HG02678 (cell line): ENCODE measurements around the gene SLC29A2.

Experiments
- ATAC-seq: cut with Tn5 transposase; IDR thresholded peaks from one replicate; pipeline ENCODE4 v1.9.1; 2021; ENCODE audit warnings: mild to moderate bottlenecking, moderate library complexity; ENCODE audit not compliant: unreplicated experiment

The SLC29A2 gene

GRCh38 chr11:66371627-66372415 is at the start of gene SLC29A2:
SLC29A2 (minus strand) TSS chr11:66371760; CDS start chr11:66371591, 169 bp downstream.
- peak; percentile 70 for ATAC-seq

- no peak for ATAC-seq
These were observed 49.3 kb upstream of the SLC29A2 start, which contains the start of gene NPAS4 for GRCh38 chr11:66420671-66421476. NPAS4 (plus strand) TSS chr11:66421035; CDS start chr11:66421180, 145 bp downstream.

- ATAC-seq = no peak
These were observed 48.3 kb upstream of the SLC29A2 start for GRCh38 chr11:66419825-66420224.

- ATAC-seq = no peak
These were observed 47.4 kb upstream of the SLC29A2 start for GRCh38 chr11:66418986-66419308.

GRCh38 chr11:66418168-66418985 is 46.8 kb upstream of the SLC29A2 start:
- no peak for ATAC-seq

GRCh38 chr11:66417000-66417399 is 45.4 kb upstream of the SLC29A2 start:
- ATAC-seq = no peak

GRCh38 chr11:66415423-66415822 is 43.9 kb upstream of the SLC29A2 start:
- ATAC-seq = no peak

- ATAC-seq = no peak
These were observed 42.8 kb upstream of the SLC29A2 start for GRCh38 chr11:66414120-66414934.

GRCh38 chr11:66413167-66413566 is 41.6 kb upstream of the SLC29A2 start:
- no peak for ATAC-seq

- ATAC-seq = no peak
These were observed 40.5 kb upstream of the SLC29A2 start for GRCh38 chr11:66412110-66412509.

- no peak for ATAC-seq
These were observed 39.8 kb upstream of the SLC29A2 start for GRCh38 chr11:66411323-66411722.

- ATAC-seq = no peak
These were observed 38.6 kb upstream of the SLC29A2 start for GRCh38 chr11:66410191-66410590.

- no peak for ATAC-seq
These were observed 37.7 kb upstream of the SLC29A2 start for GRCh38 chr11:66409226-66409625.

GRCh38 chr11:66408488-66409214 is 37.1 kb upstream of the SLC29A2 start:
- ATAC-seq = peak; percentile 74

GRCh38 chr11:66407651-66408050 is 36.1 kb upstream of the SLC29A2 start:
- no peak for ATAC-seq

GRCh38 chr11:66393954-66394353 is 22.4 kb upstream of the SLC29A2 start:
- ATAC-seq = no peak

GRCh38 chr11:66391322-66391721 is 19.8 kb upstream of the SLC29A2 start:
- no peak for ATAC-seq

GRCh38 chr11:66388780-66389386 is 17.3 kb upstream of the SLC29A2 start:
- no peak for ATAC-seq
